Smooth muscle cell (in vitro differentiated cells): ENCODE results near the gene COL1A2. TPM values are rescaled to one million over a fixed set of nuclear protein-coding genes. Genes with fewer than 3 reads are reported as not detected.

Experiments
- DNase-seq: peaks from one replicate; lab custom pipeline; 2025; ENCODE audit not compliant: unreplicated experiment; lab: John Stamatoyannopoulos, UW
- H2AFZ ChIP-seq: fragments of 200-600 bp; sonication (generic); 2 replicates; pipeline ENCODE4 v1.6.0; 2016; ENCODE audit warnings: antibody characterized with exemption, low read depth, mild to moderate bottlenecking
- H3F3A ChIP-seq: fragments of 200-600 bp; sonication (generic); 2 replicates; pipeline ENCODE4 v1.6.0; 2017; ENCODE audit warnings: antibody characterized with exemption, low read depth
- H3K27ac ChIP-seq: fragments of 200-600 bp; sonication (generic); 2 replicates; pipeline ENCODE4 v1.5.1; 2016; ENCODE audit warnings: low read depth, mild to moderate bottlenecking
- H3K27me3 ChIP-seq: fragments of 200-600 bp; sonication (generic); 2 replicates; pipeline ENCODE4 v1.6.1; 2016; ENCODE audit warnings: low read depth, mild to moderate bottlenecking
- H3K36me3 ChIP-seq: fragments of 200-600 bp; sonication (generic); 2 replicates; pipeline ENCODE4 v1.5.1; 2016; ENCODE audit warnings: low read depth
- H3K4me1 ChIP-seq: fragments of 200-600 bp; sonication (generic); 2 replicates; pipeline ENCODE4 v1.5.1; 2016; ENCODE audit warnings: low read depth
- H3K4me2 ChIP-seq: fragments of 200-600 bp; sonication (generic); 2 replicates; pipeline ENCODE4 v1.6.0; 2016; ENCODE audit warnings: mild to moderate bottlenecking
- H3K4me3 ChIP-seq: fragments of 200-600 bp; sonication (generic); 2 replicates; pipeline ENCODE4 v1.5.1; 2016; ENCODE audit warnings: mild to moderate bottlenecking
- H3K79me2 ChIP-seq: fragments of 200-600 bp; sonication (generic); 2 replicates; pipeline ENCODE4 v1.6.0; 2016; ENCODE audit warnings: low read depth, mild to moderate bottlenecking
- H3K9ac ChIP-seq: fragments of 200-600 bp; sonication (generic); 2 replicates; pipeline ENCODE4 v1.6.0; 2016; ENCODE audit warnings: low read depth
- H3K9me3 ChIP-seq: fragments of 200-600 bp; sonication (generic); replicated peaks from 2 replicates; pipeline ENCODE4 v1.5.1; 2016; ENCODE audit warnings: low read depth
- H4K20me1 ChIP-seq: fragments of 200-600 bp; sonication (generic); 2 replicates; pipeline ENCODE4 v1.6.0; 2016; ENCODE audit warnings: low read depth
- WGBS: methylation state at CpG from one replicate; pipeline ENCODE4 v1.1.7; 2016; ENCODE audit warnings: low lambda C conversion rate; 5-methylcytosine and 5-hydroxymethylcytosine counted together
- polyA plus RNA-seq: library from polyadenylated mRNA; unstranded; fragments of >200 nt; fragmentation: Nextera tagmentation; extraction: Ambion mirVana; gene quantifications from 2 replicates; pipeline ENCODE4 v1.2.1, GENCODE V29; 2016
- total RNA-seq: library from RNA; depleted of rRNA; stranded (reverse); fragments of >200 nt; gene quantifications from 2 replicates; pipeline ENCODE4 v1.2.3, GENCODE V29; 2014
- TF ChIP-seq, protein P1 (sequence below): fragments of 200-600 bp; sonication (generic); IDR thresholded peaks from 2 replicates; pipeline ENCODE4 v1.5.1; 2017; ENCODE audit warnings: borderline replicate concordance, mild to moderate bottlenecking, antibody characterized with exemption; ENCODE audit not compliant: insufficient read depth, poor library complexity, severe bottlenecking

The COL1A2 gene
- total and polyA plus RNA-seq, 2 experiments from 2014 or later = 4,221 to 10,006 TPM

DNA sequence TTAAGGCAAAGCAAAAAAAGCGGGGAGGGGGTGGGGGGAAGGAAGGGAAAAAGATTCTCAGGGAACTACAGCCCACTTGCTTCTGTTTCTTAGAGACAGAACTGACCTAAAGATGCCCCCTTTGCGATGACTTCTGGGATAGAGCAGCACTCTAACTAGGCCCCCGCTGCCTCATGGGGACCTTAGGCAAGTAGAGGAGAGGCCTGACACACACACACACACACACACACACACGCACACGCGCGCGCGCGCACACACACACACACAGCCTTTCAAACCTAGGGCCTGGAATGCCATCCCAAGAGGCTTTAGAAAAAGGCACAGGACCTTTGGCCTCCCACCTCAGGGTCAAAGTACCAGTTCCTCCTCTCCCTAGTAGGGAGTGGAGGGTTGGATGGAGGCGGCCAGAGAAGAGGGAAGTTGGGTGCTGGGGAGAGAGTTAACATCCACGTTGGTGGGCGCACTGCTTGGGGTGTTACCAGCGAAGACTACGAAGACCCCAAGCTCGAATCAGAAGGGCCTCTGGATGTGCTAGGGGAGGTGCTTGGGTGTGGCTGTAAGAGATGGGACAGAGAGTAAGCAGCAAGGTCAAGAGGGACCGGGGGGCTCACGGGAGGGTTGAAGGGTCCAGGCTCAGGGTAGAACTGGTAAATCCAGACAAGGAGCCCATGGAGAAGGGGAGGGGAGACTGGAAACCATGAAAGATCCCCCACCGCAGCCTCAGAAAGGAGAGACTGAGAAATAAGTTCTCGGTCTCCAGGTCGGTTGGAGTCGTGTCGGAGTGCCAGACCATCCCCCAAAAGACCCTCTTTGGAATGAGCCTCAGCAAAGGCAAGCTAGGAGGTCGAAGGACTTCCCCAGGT, 1.2 kb upstream of the COL1A2 start:
- Histone ChIP-seq H4K20me1 (peaks cover 38% of the 10 kb centered on the region), H3K9ac (peak overlapping the region; percentile 93), H3F3A (peaks cover 54% of the 10 kb centered on the region), H2AFZ (no peak overlapping the region), H3K4me1 (peaks cover 28% of the 10 kb centered on the region), H3K79me2 (peaks cover 54% of the 10 kb centered on the region), H3K27ac (peak overlapping the region; percentile 99), H3K36me3 (no peaks in the 10 kb centered on the region), H3K4me3 (peak overlapping the region; percentile 72), H3K9me3 (no peaks in the 10 kb centered on the region), H3K27me3 (no peaks in the 10 kb centered on the region), H3K4me2 (peak overlapping the region; percentile 97)
- no peak for DNase-seq
- WGBS = 30% methylated on average over 24 of the region's 24 CpGs
- TF ChIP-seq, protein P1, sequence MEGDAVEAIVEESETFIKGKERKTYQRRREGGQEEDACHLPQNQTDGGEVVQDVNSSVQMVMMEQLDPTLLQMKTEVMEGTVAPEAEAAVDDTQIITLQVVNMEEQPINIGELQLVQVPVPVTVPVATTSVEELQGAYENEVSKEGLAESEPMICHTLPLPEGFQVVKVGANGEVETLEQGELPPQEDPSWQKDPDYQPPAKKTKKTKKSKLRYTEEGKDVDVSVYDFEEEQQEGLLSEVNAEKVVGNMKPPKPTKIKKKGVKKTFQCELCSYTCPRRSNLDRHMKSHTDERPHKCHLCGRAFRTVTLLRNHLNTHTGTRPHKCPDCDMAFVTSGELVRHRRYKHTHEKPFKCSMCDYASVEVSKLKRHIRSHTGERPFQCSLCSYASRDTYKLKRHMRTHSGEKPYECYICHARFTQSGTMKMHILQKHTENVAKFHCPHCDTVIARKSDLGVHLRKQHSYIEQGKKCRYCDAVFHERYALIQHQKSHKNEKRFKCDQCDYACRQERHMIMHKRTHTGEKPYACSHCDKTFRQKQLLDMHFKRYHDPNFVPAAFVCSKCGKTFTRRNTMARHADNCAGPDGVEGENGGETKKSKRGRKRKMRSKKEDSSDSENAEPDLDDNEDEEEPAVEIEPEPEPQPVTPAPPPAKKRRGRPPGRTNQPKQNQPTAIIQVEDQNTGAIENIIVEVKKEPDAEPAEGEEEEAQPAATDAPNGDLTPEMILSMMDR = no peak

DNA sequence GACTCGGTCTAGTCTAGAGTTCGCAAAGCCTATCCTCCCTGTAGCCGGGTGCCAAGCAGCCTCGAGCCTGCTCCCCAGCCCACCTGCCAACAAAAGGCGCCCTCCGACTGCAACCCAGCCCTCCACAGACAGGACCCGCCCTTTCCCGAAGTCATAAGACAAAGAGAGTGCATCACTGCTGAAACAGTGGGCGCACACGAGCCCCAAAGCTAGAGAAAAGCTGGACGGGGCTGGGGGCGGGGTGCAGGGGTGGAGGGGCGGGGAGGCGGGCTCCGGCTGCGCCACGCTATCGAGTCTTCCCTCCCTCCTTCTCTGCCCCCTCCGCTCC, 622 bp upstream of the COL1A2 start:
- H3K9me3 ChIP-seq = no peaks in the 10 kb centered on the region
- peak overlapping the region; percentile 93 for H3K9ac ChIP-seq
- H2AFZ ChIP-seq = no peak overlapping the region

DNA sequence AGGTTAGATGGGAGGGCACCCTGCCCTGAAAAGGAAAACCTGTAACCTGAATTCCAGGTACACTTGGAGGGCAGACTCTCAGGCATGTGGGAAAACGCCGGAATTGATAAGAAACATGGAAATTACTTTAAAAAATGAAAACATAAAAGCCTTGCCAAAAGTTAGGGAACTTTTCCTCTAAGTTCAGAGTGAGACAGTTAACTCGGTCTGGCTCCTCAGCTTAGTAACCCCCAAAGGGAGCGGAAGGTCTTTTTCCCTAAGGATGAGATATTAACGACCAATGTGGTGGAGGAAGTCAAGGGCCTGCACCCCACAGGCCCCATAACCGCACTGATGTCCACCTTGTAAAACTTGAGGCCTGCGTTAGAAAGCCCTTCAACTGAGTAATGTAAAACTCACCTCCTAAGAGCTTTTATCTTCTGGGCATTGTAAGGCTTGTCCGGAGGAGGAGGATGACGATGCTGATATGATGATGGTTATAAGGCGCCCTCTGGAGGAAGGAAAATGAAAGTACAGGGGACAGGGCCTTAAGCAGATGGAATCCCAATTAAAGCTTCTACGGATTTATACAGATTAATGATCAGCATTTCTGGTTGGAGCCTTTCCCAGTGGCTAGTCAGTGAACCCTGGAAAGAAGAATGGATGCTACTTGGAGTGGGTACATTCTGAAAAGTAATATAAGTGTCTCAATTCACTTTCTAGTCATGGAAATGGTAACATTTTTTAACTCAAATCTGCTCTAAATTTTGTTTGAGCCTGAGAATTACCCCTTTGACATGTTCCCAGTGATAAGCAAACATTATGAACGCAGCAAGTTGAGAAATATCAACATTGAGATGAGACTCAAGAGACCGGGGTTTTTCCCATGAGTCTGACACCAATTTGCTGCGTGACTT, 694 bp downstream of the COL1A2 start:
- Histone ChIP-seq H2AFZ (no peak overlapping the region), H3K36me3 (peaks cover 11% of the 10 kb centered on the region), H3K4me3 (peak overlapping the region; percentile 72), H3K27me3 (no peaks in the 10 kb centered on the region), H3K27ac (peak overlapping the region; percentile 99), H3K9me3 (no peaks in the 10 kb centered on the region), H3K4me2 (peak overlapping the region; percentile 97), H3F3A (peaks cover 67% of the 10 kb centered on the region), H3K79me2 (peaks cover 60% of the 10 kb centered on the region), H3K9ac (peak overlapping the region; percentile 96), H3K4me1 (peaks cover 28% of the 10 kb centered on the region), H4K20me1 (peaks cover 57% of the 10 kb centered on the region)
- TF ChIP-seq, protein P1 = peak; percentile 82
- DNase-seq = no peak
- 7% methylated on average over 14 of the region's 14 CpGs for WGBS

More for the DNA sequence above, 622 bp upstream of the COL1A2 start:
- Histone ChIP-seq H3K36me3 (peaks cover 3% of the 10 kb centered on the region), H3K79me2 (peaks cover 55% of the 10 kb centered on the region), H3F3A (peaks cover 57% of the 10 kb centered on the region), H3K4me2 (peak overlapping the region; percentile 97), H3K4me1 (peaks cover 28% of the 10 kb centered on the region), H3K27ac (peak overlapping the region; percentile 99), H3K27me3 (no peaks in the 10 kb centered on the region), H3K4me3 (peak overlapping the region; percentile 72), H4K20me1 (peaks cover 44% of the 10 kb centered on the region)
- DNase-seq = no peak
- 6% methylated on average over 7 of the region's 19 CpGs for WGBS
- TF ChIP-seq, protein P1 = no peak
